GM18519 (cell line): ENCODE results near the gene FAM120B.
"Not testable (repeated sequence)": the region's sequence is repeated elsewhere in the genome, so short reads cannot be mapped to it uniquely, and the experiment has no call there.

ENCODE experiments used
- ATAC-seq: cut with Tn5 transposase; IDR thresholded peaks from one replicate; pipeline ENCODE4 v1.9.1; 2021; ENCODE audit warnings: mild to moderate bottlenecking, moderate library complexity; ENCODE audit not compliant: unreplicated experiment, low FRiP score

Gene FAM120B

DNA sequence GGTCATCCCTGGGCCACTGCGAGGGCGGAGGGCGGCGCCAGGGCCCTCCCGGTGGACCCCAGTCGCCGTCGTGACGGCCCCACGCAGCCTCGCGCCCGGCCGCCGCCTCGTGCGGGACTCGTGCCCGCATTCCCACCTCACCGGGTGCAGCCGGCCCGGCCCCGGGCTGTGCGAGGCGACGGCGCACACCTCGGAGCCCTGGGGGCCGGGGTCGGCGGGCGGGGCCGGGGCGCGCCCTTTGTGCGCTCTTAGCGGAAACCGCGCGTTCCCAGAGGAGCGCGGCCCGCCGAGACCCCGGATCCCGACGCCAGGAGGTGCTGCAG lies 10.2 kb upstream of the FAM120B start:
- ATAC-seq = no peak

DNA sequence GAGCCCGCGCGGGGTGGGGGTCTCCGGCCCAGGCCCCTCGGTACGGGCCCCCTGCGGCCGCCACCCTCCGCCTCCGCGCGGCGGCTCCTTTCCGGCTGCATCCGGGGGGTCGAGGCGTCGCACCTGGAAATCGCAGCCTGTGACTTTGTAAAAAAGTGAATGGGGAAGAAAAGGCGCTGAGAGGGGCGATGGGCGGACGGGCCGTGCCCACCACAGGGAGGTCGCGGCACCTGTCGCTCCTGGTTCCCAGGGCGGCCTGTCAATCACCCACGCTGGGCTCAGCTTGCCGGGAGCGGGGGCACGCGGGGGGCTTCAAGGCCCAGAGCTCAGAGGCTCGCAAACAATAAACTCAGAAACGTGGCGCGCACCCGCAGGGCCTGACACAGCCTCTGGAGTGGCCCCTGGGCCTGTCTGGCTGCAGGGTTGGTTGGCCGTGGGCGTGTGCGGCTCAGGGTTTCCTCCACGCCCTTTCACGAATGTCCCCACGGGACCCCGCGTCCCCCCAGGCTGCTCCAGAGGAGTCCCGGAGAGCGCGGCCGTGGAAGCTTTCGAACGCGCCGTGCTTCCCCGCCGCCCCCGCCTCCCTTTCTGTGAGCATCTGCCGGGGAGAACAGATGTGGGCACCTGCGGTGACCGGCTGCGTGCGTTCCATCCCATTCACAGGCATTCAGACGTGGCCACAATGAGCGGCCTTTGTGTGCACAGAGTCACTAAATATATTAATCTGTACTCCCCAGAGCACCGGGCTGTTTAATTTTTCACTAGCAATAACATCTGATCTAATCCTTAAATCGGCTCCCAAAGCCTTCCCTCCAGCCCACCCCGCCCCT lies 9.6 kb upstream of the FAM120B start:
- no peak for ATAC-seq

DNA sequence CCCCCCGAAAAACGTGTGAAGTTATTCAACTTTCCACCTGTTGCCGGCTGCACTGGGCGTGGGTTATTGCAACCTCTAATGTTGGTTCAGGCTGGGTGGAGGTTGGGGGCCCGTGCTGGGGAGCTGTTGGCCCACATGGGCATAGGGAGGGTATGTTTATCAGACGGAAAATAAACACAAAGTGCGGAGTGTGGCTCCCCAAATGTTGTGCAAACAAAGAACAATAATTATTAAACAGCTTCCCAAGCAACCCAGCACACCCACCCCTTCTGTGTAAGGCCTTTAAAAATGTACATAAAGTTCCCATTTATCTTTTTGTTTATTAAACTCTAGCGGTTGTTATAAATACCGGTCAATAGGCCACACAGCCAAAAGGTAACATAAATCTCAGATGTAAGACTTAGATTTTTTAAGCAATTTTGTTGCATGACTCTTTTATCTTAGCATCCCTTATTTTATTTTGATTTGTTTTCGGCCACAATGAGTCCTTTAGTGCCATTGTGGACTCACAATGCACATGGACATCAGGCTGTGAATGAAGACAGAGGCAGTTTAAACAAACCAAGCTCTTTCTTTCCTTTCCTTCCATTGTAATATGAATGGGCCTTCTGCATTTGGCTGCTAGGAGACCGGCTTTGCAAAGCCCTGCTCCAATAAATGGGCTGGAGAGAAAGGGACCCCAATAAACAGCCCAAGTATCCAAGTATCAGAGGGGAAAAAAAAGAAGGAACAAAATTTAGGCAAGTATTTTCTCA lies 8.8 kb upstream of the FAM120B start:
- ATAC-seq = no peak

DNA sequence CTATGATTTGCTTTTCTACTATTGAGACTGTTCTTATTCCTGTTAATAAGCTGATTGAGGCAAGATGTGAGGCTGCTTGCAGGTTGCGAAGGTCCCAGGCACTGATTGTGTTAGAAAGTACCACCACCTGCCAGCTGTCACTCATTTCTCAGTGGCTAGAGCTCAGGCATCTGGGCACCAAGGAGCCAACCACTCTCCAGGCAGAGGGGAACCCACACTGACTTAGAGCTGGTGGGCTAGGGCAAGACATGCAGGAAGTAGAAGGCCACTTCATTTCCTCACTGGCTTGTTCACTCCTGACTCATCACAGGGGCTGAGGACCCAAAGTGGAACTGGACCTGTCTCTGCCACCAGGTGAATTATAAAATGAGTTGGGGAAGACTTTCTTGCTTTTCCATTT lies 7.9 kb upstream of the FAM120B start:
- no peak for ATAC-seq

DNA sequence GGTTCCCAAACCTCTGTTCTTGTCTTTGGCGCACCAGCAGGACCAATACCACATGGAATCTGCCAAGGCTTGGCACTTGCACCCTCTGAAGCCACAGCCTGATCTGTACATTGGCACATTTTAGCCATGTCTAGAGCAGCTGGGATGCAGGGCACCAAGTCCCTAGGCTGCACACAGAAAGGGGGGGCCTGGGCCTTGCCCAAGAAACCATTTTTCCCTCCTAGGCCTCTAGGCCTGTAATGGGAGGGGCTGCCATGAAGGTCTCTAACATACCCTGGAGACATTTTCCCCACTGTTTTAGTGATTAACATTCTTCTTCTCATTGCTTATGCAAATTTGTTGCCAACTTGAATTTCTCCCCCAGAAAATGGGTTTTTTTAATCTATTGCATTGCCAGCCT lies 5.4 kb upstream of the FAM120B start:
- ATAC-seq = no peak

DNA sequence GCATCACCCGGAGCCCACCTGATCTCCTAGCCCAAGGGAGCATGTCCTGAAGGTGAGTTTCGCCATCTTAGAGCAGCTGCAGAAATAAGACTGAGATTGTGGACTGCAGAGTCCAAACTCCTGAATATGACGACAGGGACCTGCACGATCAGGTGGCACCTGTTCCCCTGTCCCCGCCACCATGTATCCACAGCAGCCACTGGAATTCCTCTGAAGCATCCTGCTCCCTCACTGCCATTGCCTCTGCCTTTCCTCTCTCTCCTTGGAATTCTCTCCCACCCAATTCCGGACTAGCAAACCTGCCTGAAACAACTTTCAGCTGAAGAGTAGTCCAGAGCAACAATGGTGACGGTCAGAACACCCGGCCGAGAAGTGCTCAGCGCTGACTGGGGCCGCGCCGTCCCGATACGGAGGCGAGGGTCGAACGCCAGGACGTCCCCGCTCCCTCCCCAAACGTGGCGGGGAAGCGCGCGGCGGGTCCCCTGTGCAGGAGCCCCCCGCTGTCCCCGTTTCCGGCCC lies 694 bp upstream of the FAM120B start:
- no peak for ATAC-seq

DNA sequence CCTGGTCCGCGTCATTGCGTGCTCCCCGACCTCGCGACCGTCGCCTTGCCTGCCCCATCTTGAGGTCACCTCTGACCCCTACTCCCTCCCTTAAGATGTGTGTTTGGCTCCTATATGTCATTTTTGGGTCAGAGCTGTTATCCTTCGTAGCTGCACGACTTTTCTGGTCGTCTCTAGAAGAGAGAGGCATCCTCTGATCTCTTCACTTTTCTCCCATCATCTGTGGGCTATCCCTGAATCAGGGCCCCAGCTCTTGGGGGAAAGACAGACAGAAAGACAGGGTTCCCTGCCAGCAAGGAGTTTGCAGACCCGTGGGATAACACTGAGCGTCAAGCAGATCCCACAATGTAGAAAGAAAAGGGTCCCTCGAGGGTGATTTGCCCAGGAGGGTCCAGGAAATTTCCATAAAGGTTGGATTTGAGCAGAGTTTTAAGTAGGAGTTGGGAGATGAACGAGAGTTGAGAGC lies 555 bp downstream of the FAM120B start:
- ATAC-seq = no peak

DNA sequence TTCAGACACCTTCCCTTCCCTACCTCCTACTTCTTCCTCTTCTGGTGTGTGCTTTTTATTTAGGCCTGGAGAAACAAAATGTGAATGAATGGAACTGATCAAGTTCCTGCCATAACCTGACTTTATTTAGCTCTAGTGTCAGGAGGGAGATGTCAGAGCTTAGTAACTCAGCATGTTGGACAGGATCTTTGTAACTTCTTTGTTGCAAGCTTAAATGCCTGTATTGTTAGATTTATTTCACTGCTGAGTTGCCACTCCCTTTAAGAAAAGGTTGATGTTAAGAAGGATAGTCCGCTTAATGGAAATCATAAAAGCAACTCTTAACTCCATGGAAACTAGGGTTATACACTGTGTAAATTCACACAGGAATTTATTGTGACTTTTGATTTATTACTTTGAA lies 2.2 kb downstream of the FAM120B start:
- no peak for ATAC-seq

DNA sequence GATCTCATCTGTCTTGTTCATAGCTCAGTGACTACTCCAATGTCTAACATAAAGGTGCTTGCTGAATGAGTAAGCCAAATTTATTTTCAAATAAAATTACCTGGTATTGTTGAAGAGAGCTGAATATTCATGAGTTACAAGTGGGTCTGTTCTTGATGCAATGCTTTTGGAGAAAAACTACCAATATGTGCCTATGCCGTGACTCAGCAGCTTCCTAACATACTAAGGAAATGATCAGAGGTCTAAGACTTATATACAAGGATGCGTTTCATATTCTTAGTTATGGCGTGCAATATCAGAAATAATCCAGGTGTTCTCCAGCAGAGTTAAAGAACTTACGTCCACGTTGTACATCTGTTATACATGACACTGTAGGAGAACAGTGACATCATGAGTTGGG lies 5.1 kb downstream of the FAM120B start:
- no peak for ATAC-seq

DNA sequence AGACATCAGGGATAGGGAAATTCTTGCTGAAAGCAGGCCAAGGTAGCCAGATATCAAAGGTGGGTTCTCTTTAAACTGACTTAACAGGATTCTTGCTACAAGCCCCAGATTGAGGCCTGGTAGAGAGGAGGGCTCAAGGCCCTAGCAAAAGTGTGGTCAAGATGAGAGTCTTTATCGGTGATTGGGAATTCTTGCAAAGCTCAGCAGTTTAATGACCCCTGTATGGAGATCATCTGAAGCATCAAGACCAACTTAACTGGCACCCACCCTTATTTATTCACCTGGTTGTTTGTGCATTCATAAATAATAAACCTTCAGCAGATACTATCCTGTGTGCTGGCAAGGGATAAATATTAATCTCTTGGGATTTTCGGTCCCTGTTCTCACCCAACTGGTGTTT lies 6.3 kb downstream of the FAM120B start:
- ATAC-seq = no peak

DNA sequence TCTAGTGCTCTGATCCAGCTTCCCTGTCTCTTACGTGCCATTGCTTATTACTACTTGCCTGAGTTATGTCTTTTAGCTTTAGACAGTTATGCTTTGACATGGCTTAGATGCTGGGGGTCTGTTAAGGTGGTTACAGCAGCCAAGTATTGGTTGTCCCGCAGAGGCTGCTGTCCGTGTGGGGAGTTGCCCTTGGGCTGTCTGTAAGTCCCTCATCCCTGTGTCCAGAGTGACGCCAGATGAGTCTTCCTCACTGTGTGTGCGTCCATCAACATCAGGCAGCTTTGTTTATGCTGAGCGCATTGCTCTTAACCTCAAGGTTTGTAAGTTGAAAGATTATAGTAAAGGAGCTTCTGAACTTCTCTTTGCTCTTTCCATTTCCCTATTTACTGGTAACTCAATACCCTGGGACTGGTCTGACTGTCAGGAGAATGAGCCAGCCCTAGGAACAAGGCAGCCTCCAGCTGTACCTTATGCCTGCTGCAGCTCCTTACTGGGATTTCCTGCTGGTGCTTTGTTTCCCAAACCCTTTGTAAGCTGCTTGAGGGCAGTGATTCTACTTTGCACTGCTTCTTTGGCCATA lies 7.2 kb downstream of the FAM120B start:
- no peak for ATAC-seq

DNA sequence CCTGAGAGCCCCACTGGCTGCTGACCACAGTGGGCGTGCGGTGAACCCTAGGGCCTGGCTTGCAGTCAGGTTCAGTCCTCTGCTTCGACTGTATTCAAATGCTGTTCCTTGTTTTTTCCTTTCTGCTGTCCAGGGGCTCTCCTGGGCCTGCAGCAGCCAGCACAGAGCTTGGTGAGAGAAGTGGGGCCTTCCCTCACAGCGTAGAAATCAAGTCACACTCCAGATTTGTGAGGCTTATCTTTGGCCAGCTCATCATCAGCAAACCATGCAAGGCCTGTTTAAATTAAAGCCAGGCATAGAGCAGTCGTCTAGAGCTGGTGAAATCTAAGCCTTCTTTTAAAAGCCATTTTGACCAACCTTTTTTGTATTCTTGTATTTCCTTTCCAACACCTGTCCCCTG lies 8.4 kb downstream of the FAM120B start:
- ATAC-seq = no peak

DNA sequence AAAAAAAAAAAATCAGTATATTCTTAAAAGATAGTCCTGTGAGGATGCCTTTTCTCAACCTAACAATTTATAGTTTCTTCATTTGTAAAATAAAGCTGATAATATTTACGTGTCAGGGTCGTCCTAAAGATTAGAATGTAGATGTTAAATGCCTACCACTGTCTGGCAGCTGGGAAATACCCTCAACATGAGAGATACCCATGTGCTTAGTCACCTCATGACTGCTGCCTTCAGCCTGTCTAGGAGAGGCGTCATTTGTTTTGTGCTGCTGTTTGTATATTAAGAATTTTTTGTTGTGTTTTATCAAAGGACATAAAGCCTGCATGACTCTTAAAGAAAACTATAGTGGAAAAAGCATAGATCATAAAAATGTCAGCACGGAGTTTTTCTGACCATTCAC lies 9.5 kb downstream of the FAM120B start:
- no peak for ATAC-seq

DNA sequence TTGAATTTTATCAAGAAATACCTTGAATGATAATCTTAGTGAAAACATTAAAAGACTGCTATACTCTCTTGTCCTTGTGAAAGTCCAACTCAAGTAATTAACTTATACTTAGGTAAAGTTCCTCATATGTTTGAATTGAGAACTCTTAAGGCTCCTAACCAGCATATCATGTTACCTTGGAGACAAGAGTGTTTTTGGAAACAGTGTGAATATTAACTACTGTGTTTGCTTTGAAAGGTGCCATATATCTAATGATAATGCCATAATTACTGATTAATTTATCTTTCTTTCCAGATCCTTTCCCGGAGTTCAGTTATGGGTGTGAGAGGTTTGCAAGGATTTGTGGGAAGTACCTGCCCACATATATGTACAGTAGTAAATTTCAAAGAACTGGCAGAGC lies 10.5 kb downstream of the FAM120B start:
- ATAC-seq = no peak

DNA sequence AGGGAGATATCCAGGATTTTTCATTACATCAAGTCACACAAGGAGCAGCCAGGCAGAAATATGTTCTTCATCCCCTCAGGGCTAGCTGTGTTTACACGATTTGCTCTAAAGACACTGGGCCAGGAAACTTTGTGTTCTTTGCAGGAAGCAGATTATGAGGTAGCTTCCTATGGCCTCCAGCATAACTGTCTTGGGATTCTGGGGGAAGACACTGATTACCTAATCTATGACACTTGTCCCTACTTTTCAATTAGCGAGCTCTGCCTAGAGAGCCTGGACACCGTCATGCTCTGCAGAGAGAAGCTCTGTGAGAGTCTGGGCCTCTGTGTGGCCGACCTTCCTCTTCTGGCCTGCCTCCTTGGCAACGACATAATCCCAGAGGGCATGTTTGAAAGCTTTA lies 11.2 kb downstream of the FAM120B start:
- no peak for ATAC-seq

DNA sequence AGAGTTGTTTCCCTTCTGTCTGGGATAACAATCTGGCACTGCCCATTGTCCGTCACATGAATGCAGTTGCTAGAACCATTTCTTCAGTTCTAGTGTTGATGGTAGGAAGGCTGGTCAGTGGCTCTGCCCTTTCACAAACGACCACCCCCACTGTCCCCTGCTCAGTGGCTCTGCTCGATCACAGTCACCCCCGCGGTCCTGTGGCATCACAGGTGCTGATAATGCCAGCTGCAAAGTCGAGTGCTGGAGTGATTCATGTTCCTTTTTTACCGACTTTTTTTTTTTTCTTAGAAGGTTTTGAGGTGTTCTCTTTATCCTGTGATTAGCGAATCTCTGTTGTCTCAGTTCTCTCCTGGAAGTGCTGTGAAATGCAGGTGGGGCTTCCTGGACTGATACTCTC lies 22.8 kb downstream of the FAM120B start:
- ATAC-seq = no peak

DNA sequence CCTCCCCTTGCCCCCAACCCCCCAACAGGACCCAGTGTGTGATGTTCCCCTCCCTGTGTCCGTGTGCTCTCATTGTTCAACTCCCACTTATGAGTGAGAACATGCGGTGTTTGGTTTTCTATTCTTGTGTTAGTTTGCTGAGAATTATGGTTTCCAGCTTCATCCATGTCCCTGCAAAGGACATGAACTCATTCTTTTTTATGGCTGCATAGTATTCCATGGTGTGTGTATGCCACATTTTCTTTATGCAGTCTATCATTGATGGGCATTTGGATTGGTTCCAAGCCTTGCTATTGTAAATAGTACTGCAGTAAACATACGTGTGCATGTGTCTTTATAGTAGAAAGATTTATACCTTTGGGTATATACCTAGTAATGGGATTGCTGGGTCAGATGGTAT lies 28.6 kb downstream of the FAM120B start:
- not testable (repeated sequence) for ATAC-seq

DNA sequence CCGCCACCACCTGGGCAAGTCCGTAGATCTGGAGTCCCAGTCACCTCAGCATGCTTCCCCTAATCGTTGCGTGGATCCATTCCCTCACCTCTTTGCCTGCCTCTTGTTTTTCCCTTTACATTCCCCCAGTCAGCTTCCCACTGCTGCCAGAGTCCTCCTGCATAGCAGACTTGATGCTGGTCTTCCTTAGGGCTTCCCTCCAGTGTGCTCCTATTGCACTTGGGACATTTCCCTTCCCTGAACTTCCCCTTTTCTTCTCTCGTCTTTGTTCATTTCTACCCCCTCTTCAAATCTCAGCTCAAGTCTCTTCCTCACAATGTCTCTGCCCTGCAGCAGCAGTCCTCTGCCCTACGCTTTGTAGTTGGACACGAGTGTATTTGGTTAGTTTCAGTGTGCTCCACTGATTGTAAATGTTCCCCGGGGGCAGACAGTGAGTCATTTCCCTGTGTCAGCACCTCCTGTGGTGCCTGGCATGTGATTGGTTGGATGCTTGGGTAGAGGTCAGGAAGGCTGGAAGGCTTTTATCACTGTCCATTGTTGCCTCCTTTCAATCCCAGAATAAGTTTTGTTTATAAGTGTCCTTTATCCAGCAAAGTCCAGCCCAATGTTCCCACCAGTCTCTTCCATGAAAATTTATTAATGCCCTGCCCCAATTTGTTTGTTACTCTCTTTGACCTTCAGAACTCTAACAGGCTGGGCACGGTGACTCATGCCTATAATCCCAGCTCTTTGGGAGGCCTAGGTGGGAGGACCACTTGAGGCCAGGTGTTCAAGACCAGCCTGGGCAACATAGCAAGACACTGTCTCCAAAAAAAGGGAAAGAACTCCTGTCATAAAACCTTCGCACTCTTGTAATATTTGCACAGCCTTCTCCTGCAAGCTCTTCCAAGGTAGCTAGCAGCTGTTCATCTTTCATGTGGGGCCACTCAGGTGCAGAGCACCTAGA lies 38.3 kb downstream of the FAM120B start:
- ATAC-seq = no peak

DNA sequence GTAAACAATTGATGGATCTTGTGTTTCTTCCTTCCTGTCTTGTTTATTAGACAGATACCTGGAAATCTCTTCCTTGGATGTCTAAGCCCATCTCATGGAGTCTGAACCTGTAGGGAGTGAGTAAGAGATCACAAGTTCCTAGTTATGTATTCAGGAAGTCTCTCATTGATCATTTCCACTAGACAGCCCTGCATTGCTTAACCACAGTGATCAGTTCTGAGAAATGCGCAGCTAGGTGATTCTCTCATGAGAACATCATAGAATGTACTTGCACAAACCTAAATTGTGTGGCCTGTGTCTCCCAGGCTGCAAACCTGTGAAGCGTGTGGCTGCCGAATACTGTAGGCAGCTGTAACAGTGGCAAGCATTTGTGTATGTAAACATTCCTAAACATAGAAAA lies 39.1 kb downstream of the FAM120B start:
- ATAC-seq = no peak

DNA sequence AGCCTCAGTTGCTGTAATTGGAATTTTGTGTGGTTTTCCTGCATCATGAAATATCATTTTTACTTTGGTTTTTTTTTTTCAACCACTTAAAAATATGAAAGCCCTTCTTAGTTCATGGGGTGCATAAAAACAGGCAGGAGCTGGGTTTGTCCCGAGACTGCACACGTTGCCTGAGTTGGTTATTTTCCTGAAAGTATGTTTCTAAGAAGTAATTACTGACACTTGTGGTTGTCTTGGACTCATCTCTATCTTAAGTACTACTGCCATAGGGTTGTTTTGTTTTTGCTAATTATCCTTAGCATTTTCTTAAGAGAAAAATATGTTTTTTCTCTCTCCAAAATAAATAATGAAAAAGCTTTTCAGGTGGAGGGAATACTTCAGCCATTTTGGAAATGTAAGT lies 40.1 kb downstream of the FAM120B start:
- ATAC-seq = no peak
